Mesendoderm (in vitro differentiated cells): ENCODE measurements around the gene LIPK.
A peak's percentile ranks its signal among the peaks of the same experiment; 100 is the strongest.

Source experiments
- DNase-seq: peaks from one replicate; pipeline ENCODE4 v3.0.0; 2013
- H2AK5ac ChIP-seq: 2 replicates; pipeline ENCODE4 v1.6.1; 2013; ENCODE audit warnings: low read length, inconsistent platforms
- H2BK120ac ChIP-seq: 2 replicates; pipeline ENCODE4 v1.6.1; 2013; ENCODE audit warnings: low read depth, mild to moderate bottlenecking, low read length, moderate library complexity, mixed read lengths
- H2BK15ac ChIP-seq: replicated peaks from 2 replicates; pipeline ENCODE4 v1.6.1; 2013; ENCODE audit warnings: low read depth, mild to moderate bottlenecking, moderate library complexity
- H2BK5ac ChIP-seq: 2 replicates; pipeline ENCODE4 v1.6.1; 2013; ENCODE audit warnings: low read length, inconsistent platforms
- H3K18ac ChIP-seq: 2 replicates; pipeline ENCODE4 v1.6.1; 2013; ENCODE audit warnings: mild to moderate bottlenecking, low read length, mixed read lengths
- H3K23ac ChIP-seq: one replicate; pipeline ENCODE4 v1.6.1; 2013; ENCODE audit warnings: low read length
- H3K27ac ChIP-seq: 2 replicates; pipeline ENCODE4 v1.5.1; 2013; ENCODE audit warnings: low read depth, mild to moderate bottlenecking, inconsistent platforms, low read length, moderate library complexity
- H3K27me3 ChIP-seq: 2 replicates; pipeline ENCODE4 v1.6.1; 2013; ENCODE audit warnings: low read length, control low read depth, mild to moderate bottlenecking, inconsistent platforms; ENCODE audit not compliant: insufficient read depth, poor library complexity
- H3K36me3 ChIP-seq: 2 replicates; pipeline ENCODE4 v1.6.1; 2013; ENCODE audit warnings: low read length, inconsistent platforms; ENCODE audit not compliant: control insufficient read depth, insufficient read depth
- H3K4ac ChIP-seq: one replicate; pipeline ENCODE4 v1.6.1; 2013; ENCODE audit warnings: low read depth, mild to moderate bottlenecking, low read length, moderate library complexity
- H3K4me1 ChIP-seq: 2 replicates; pipeline ENCODE4 v1.6.1; 2013; ENCODE audit warnings: low read depth, low read length, inconsistent platforms; ENCODE audit not compliant: control insufficient read depth
- H3K4me2 ChIP-seq: 2 replicates; pipeline ENCODE4 v1.6.1; 2013; ENCODE audit warnings: low read length
- H3K4me3 ChIP-seq: 2 replicates; pipeline ENCODE4 v1.5.1; 2013; ENCODE audit warnings: mild to moderate bottlenecking, low read length
- H3K56ac ChIP-seq: one replicate; pipeline ENCODE4 v1.6.1; 2013; ENCODE audit warnings: low read length
- H3K79me1 ChIP-seq: 2 replicates; pipeline ENCODE4 v1.6.1; 2013; ENCODE audit warnings: low read length, inconsistent platforms
- H3K79me2 ChIP-seq: 2 replicates; pipeline ENCODE4 v1.6.1; 2013; ENCODE audit warnings: mild to moderate bottlenecking, low read length; ENCODE audit not compliant: control insufficient read depth, insufficient read depth
- H3K9ac ChIP-seq: 2 replicates; pipeline ENCODE4 v1.6.1; 2013; ENCODE audit warnings: low read length, inconsistent platforms
- H4K5ac ChIP-seq: one replicate; pipeline ENCODE4 v1.6.1; 2013; ENCODE audit warnings: low read length
- H4K8ac ChIP-seq: one replicate; pipeline ENCODE4 v1.6.1; 2013; ENCODE audit warnings: low read depth, mild to moderate bottlenecking, control low read depth, low read length, moderate library complexity
- WGBS: extraction: QIAGEN DNeasy Blood & Tissue Kit; methylation state at CpG from one replicate; pipeline ENCODE4 v1.1.7; 2013; ENCODE audit warnings: low lambda C conversion rate, missing lambda C conversion rate; ENCODE audit not compliant: insufficient coverage; ENCODE audit errors: extremely low coverage; 5-methylcytosine and 5-hydroxymethylcytosine counted together

Gene LIPK

DNA sequence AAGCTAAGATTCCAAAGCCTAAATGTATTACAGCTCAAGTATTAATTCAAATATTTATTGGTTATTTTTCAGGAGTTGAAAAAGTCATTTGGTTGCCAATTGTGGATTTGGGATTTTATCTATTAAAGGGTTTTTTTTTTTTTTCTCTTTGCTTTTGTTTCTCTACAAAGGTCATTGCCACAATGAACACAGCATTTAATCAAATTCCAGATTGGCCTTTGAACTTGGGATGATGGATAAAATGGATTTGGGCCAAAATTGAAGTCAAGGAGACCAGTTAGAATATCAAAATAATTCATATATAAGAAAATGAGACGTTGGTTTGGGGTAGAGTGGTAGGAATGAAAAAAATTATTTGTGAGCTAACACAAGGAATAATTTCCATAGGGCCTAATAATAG, 63.3 kb downstream of the LIPK start:
- no peak overlapping the region for H3K27ac ChIP-seq
- no peaks in the 10 kb centered on the region for H3K4me1 ChIP-seq
- WGBS = 100% methylated on average over 1 of the region's 1 CpG
- no peak overlapping the region for H4K5ac ChIP-seq
- H3K4me3 ChIP-seq = no peak overlapping the region
- H3K4ac ChIP-seq = no peak overlapping the region
- DNase-seq = no peak
- H3K79me2 ChIP-seq = no peaks in the 10 kb centered on the region
- no peak overlapping the region for H2BK120ac ChIP-seq
- no peak overlapping the region for H3K4me2 ChIP-seq
- H3K9ac ChIP-seq = no peak overlapping the region
- H3K36me3 ChIP-seq = no peaks in the 10 kb centered on the region
- H3K79me1 ChIP-seq = no peaks in the 10 kb centered on the region
- H3K27me3 ChIP-seq = no peaks in the 10 kb centered on the region
- H3K18ac ChIP-seq = no peak overlapping the region
- no peak overlapping the region for H2AK5ac ChIP-seq
- H3K56ac ChIP-seq = no peak overlapping the region
- no peak overlapping the region for H3K23ac ChIP-seq
- H2BK5ac ChIP-seq = no peak overlapping the region
- no peak overlapping the region for H2BK15ac ChIP-seq
- H4K8ac ChIP-seq = no peak overlapping the region

DNA sequence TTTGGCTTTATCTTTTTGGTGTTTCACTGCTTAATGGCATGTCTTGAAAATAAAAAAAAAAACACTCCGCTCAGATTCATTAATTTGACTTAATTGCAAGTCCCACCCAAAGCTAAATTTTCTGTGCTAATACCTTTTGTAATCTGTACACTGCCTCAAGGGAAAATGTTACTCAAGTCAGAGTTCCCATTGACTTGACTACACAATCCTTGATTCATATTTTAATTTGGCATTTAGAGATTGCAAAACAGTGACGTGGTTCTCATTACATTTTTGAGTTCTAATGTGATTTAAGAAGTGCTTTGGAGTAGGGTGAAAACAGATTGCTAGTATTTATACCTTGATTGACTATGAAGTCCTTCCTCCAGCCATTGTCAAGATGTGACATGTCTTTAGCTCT, 75.2 kb downstream of the LIPK start:
- H2BK5ac ChIP-seq = no peak overlapping the region
- no peak overlapping the region for H4K8ac ChIP-seq
- DNase-seq = no peak
- no peaks in the 10 kb centered on the region for H3K27me3 ChIP-seq
- H3K4ac ChIP-seq = no peak overlapping the region
- no peak overlapping the region for H3K18ac ChIP-seq
- H3K79me2 ChIP-seq = no peaks in the 10 kb centered on the region
- no peak overlapping the region for H3K23ac ChIP-seq
- H2AK5ac ChIP-seq = no peak overlapping the region
- H3K9ac ChIP-seq = no peak overlapping the region
- H2BK15ac ChIP-seq = no peak overlapping the region
- no CpG with 5 or more reads among the region's 2 CpGs for WGBS
- H4K5ac ChIP-seq = no peak overlapping the region
- no peak overlapping the region for H3K4me2 ChIP-seq
- H2BK120ac ChIP-seq = no peak overlapping the region
- H3K79me1 ChIP-seq = no peaks in the 10 kb centered on the region
- H3K4me3 ChIP-seq = no peak overlapping the region
- no peak overlapping the region for H3K56ac ChIP-seq
- no peaks in the 10 kb centered on the region for H3K4me1 ChIP-seq
- H3K27ac ChIP-seq = no peak overlapping the region
- no peaks in the 10 kb centered on the region for H3K36me3 ChIP-seq

GRCh38 chr10:88782222-88782621, 76.2 kb downstream of the LIPK start:
- Histone ChIP-seq H4K8ac (no peak overlapping the region), H3K4me1 (no peaks in the 10 kb centered on the region), H3K4ac (no peak overlapping the region), H3K36me3 (no peaks in the 10 kb centered on the region), H2BK120ac (no peak overlapping the region), H2BK5ac (no peak overlapping the region), H2BK15ac (no peak overlapping the region), H3K4me3 (no peak overlapping the region), H3K9ac (no peak overlapping the region), H3K56ac (no peak overlapping the region), H3K18ac (no peak overlapping the region), H3K4me2 (no peak overlapping the region), H3K79me1 (no peaks in the 10 kb centered on the region), H4K5ac (no peak overlapping the region), H3K23ac (no peak overlapping the region), H3K27me3 (no peaks in the 10 kb centered on the region), H2AK5ac (no peak overlapping the region), H3K27ac (no peak overlapping the region), H3K79me2 (no peaks in the 10 kb centered on the region)
- WGBS = no CpG with 5 or more reads among the region's 3 CpGs
- no peak for DNase-seq

GRCh38 chr10:88783724-88784123, 77.7 kb downstream of the LIPK start:
- Histone ChIP-seq H4K8ac (no peak overlapping the region), H3K4me2 (no peak overlapping the region), H3K79me1 (no peaks in the 10 kb centered on the region), H3K27me3 (no peaks in the 10 kb centered on the region), H2BK15ac (no peak overlapping the region), H3K9ac (no peak overlapping the region), H4K5ac (no peak overlapping the region), H2BK120ac (no peak overlapping the region), H3K79me2 (no peaks in the 10 kb centered on the region), H3K36me3 (no peaks in the 10 kb centered on the region), H3K4me3 (no peak overlapping the region), H3K4ac (no peak overlapping the region), H3K18ac (no peak overlapping the region), H2BK5ac (no peak overlapping the region), H3K56ac (no peak overlapping the region), H2AK5ac (no peak overlapping the region), H3K4me1 (no peaks in the 10 kb centered on the region), H3K27ac (no peak overlapping the region), H3K23ac (no peak overlapping the region)
- WGBS = no CpG with 5 or more reads among the region's 3 CpGs
- no peak for DNase-seq

DNA sequence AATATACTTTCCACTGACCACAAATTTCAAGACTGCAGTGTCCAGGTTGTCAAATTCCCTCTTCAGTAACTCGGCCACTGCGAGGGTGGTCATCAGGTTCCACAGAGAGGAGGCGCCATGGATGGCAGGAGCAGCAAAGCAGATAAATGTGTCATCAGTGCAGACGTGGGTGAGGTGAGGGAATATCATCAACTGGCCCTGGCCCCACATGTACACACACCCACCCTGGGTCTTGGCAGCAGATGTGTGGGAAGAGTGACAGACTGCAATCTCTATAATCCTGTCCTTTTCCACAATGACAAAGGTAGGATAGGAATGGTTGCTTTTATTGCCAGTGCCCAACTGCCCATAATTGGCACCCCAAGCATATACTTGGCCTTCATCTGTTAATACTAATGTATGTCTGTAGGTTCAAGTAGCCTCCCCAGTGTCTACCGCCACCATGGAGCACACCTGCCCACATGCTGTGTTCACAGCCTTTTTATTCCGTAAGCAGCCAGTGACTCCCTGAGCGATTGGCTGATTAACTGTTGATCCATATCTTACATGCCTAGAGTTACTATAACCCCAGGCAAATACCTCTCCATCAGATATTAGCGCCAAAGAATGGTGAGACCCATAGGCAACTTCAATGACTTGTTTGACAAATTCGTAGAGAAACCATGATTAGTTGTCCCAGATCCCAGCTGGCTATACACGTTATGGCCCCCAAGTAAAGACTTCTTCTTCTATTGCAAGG, 80.2 kb downstream of the LIPK start:
- Histone ChIP-seq H3K9ac (no peak overlapping the region), H3K23ac (no peak overlapping the region), H2BK5ac (no peak overlapping the region), H3K4ac (no peak overlapping the region), H3K36me3 (no peaks in the 10 kb centered on the region), H4K8ac (no peak overlapping the region), H2BK15ac (no peak overlapping the region), H3K4me3 (no peak overlapping the region), H3K79me2 (no peaks in the 10 kb centered on the region), H3K27me3 (no peaks in the 10 kb centered on the region), H2AK5ac (no peak overlapping the region), H4K5ac (no peak overlapping the region), H3K4me2 (no peak overlapping the region), H3K79me1 (no peaks in the 10 kb centered on the region), H2BK120ac (no peak overlapping the region), H3K18ac (no peak overlapping the region), H3K27ac (no peak overlapping the region), H3K4me1 (no peaks in the 10 kb centered on the region), H3K56ac (no peak overlapping the region)
- WGBS = no CpG with 5 or more reads among the region's 10 CpGs
- DNase-seq = peak; percentile 35

DNA sequence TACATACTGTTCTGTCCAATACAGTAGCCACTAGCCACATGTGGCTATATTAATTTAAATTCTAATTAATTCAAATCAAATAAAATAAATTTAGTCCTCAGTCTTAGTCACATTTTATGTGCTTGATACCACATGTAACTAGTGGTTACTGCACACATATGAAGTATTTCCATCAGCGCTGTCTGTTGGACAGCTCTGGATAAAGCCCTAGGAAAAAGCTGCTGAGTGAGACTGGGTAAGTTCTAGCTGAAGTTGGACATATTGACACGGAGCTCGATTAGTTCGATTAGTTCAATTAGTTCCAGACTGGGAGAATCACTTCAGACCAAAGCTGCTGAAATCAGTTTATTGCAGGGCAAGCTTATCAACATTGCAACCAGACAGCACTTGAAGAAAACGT, 81.4 kb downstream of the LIPK start:
- Histone ChIP-seq H3K27ac (no peak overlapping the region), H2BK120ac (no peak overlapping the region), H3K23ac (no peak overlapping the region), H3K56ac (no peak overlapping the region), H3K4me2 (no peak overlapping the region), H3K36me3 (no peaks in the 10 kb centered on the region), H2AK5ac (no peak overlapping the region), H3K4me1 (no peaks in the 10 kb centered on the region), H3K4me3 (no peak overlapping the region), H3K27me3 (no peaks in the 10 kb centered on the region), H3K79me2 (no peaks in the 10 kb centered on the region), H2BK15ac (no peak overlapping the region), H4K5ac (no peak overlapping the region), H3K79me1 (no peaks in the 10 kb centered on the region), H3K9ac (no peak overlapping the region), H3K4ac (no peak overlapping the region), H3K18ac (no peak overlapping the region), H4K8ac (no peak overlapping the region), H2BK5ac (no peak overlapping the region)
- no CpG with 5 or more reads among the region's 5 CpGs for WGBS
- DNase-seq = no peak
